IPS-11a (cell line): ENCODE data around the gene OR10J5.
"Not testable (repeated sequence)": the region's sequence is repeated elsewhere in the genome, so short reads cannot be mapped to it uniquely, and the experiment has no call there.

Experiments
- H3K4me3 ChIP-seq: one replicate; pipeline ENCODE4 v1.5.1; 2013; ENCODE audit warnings: low read depth, low read length, control low read depth

Gene OR10J5, protein sequence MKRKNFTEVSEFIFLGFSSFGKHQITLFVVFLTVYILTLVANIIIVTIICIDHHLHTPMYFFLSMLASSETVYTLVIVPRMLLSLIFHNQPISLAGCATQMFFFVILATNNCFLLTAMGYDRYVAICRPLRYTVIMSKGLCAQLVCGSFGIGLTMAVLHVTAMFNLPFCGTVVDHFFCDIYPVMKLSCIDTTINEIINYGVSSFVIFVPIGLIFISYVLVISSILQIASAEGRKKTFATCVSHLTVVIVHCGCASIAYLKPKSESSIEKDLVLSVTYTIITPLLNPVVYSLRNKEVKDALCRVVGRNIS

DNA sequence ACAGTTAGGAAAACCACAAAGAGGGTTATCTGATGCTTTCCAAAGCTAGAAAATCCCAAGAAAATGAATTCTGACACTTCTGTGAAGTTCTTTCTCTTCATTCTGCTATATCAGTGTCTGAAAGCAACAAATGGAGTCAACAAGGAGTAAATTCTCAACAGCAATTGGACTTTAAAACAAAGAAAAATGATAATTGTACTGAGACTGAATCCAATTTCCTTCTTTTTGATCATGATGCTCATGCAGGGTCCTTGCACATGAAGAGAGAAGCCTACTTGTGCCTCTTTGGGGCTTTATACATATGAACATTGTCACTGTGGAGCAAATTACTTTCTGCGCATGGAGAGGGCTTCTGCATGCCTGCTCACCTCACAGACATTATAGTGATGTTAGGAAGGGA lies at the start of gene OR10J5:
Gene OR10J5, minus strand, starts transcription at position 101 of the 400 bp plus-strand sequence. Its CDS starts 0 bp downstream, at position 101.
- H3K4me3 ChIP-seq: no peak within 1 kb of the TSS

DNA sequence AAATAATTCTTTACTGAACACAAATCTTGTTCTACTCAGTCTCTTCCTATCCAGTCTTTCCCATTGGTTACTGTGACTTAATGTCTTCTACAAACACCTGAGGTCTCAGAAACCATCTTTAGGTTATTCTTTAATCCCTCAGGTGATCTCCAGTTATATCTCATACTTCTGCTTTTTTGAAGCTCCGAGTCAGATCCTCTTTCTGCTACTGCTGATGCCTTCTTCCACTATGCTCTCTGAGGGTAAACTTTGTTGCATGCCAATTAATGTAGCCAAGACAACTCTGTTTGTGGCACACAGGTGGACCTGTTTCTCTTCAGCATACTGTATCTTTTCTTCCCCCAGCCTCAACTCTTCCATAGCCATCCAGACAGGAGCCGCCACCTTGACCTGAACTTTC lies 48.7 kb upstream of the OR10J5 start:
- no peak overlapping the region for H3K4me3 ChIP-seq

DNA sequence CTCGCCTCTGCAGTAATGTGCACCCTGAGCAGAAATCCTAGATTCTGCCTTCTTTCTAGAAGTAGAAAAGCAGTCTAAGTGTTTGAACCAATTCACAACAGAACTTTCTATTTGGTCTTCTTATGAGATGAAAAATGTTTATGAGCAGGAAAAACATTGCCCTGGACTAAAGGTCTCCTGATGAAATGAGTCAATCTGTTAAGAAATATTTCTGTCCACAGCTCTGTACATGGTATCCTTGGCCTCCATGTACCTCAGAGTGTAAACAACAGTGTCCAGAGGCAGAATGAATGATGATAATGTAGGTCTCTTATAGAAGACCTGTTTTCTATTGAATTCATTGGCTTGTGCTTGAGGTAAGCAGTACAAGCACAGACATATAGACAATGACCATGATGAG lies 45.6 kb upstream of the OR10J5 start:
- H3K4me3 ChIP-seq: no peak overlapping the region

DNA sequence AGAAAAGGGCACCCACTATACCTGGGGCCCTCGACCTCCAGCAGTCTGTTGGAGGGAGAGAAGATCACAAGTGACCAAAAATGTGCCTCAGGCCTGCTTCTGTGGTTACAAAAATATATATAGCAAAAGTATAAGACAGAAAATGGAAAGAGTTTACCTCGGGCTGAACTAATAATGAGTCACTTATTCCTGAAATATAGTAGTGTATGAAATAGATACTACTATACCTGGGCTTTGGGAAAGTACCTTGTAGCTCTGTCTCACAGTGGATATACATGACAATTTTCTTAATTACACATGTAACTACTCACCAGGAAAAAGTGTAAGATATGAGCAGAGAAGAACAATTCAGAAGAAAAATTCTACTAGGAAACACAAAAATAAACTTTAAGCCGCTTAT lies 44.5 kb upstream of the OR10J5 start:
- H3K4me3 ChIP-seq: no peak overlapping the region

DNA sequence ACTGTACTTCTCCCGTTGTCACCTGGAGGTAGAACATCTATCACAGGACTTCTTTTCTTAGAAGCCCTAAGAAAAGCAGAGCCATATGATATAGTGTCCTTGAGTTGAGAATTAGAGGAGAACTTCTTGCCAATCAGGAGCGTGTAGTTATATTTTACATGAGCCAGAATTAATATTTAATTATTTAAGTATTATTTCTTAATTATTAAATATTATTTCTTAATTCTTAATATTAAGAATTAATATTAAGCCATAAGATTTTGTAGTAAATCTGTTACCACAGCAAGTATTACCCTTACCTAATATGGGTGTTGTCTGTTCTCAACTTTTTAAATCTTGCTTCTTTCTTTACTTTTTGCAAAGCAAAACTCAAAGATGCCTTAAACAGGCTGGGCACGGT lies 41.6 kb upstream of the OR10J5 start:
- H3K4me3 ChIP-seq: no peak overlapping the region

DNA sequence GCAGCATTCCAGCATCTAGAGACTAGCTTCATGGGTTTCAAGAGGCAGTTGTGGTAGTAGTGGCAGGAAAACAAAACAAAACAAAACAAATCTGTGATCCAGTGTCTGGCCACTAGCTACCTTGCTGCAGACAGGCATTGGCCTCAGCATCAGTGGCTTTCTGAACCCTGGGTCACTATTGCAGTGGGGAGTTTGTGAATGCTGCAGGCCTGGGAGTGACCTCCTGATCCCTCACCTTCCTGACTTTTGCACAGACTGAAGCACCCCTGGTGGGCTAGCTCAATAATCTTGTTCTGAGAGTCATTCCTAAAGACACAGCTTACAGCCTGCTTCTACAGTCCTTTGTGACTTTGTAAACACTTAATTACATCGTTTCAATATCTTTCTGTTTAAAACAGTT lies 26.9 kb upstream of the OR10J5 start:
- H3K4me3 ChIP-seq: no peak overlapping the region

DNA sequence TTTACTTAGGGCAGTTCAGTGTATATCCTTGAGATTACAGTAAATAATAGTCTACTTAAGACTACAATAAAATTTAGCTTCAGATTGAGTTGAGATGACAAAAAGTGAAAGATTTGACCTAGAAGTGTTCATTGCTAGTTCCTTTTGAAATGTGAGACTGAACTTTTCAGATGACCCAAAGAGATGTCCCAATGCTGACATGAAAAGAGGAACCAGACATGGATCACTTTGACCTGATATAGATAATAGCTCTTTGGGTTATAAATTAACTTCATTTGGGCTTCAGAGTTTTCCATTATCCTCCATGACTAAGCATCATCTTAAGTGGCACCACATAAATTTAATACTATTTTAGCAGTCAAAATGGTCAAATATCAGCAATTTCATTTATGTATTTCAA lies 25.7 kb upstream of the OR10J5 start:
- no peak overlapping the region for H3K4me3 ChIP-seq

DNA sequence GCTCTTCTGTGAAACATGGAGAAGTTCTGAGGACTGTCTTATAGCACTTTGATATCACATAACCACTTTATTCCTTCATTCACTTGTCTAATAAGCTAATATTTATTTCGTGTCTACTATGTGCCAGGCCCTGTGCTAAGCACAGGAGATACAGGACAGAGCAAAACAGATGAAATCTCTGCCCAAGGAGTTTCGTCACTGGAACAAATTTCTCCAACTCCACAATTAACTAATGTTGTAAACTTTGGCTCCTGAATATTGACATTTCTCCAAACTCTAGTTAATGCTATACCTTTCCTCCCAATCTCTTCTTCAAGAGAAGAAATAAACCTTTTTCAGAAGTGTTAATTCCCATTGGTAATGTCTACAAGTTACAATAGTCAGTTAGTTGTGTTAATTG lies 24.8 kb upstream of the OR10J5 start:
- no peak overlapping the region for H3K4me3 ChIP-seq

DNA sequence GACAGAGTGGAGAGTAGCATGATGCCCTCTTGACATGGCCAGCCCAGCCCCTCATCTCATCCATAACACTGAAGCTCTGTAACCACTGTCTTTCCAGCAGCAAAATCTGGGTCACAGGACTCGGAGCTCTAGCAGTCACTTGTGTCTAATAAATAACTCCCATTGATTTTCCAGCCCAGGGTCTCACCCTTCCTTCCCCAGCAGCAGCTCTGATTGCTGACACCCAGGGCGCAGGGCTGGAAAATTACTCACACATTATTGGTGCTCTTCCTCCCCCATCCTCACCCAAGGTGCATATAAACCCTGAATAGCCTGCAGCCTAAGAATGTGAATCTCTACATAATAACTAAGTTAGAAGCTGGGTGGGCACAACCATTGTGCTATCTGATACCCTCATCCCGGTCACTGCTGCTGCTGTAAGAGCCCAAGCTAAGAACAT lies 21.1 kb upstream of the OR10J5 start:
- H3K4me3 ChIP-seq: no peak overlapping the region

DNA sequence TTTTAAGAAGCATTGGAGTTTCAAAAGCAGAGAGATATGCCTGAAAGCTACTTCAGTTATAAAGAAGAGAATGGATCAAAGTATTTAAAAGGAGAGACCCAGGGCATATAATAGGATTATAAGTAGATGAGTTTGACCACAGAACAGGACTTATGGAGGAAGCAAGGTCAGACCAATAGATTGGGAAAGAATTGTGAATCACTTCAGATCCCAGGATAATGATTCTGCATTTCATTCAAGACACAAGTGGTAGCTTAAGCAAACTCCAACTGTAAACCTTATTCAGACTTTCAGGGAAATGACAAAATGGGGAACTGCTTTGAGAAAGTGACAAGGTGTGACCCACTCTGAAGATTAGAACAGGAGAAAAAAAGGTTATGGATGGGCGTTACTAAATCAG lies 18.9 kb upstream of the OR10J5 start:
- no peak overlapping the region for H3K4me3 ChIP-seq

DNA sequence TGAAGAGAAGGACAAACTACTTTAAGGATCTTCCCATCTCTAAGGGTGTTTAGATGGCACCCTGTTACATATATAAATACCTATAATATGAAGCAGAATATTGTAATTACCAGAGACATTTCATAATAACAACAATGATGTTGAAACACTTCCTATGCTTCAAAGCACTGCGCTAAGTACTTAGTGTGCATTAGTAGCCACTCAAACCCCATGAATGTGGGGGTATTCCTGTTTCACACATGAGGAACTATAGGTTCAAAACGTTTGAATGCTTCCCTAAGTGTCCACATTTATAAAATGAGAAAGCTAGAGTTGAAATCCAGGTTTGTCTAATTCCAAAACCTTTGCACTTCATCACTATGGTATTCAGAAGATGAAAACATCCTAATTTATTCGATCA lies 18.5 kb upstream of the OR10J5 start:
- no peak overlapping the region for H3K4me3 ChIP-seq

DNA sequence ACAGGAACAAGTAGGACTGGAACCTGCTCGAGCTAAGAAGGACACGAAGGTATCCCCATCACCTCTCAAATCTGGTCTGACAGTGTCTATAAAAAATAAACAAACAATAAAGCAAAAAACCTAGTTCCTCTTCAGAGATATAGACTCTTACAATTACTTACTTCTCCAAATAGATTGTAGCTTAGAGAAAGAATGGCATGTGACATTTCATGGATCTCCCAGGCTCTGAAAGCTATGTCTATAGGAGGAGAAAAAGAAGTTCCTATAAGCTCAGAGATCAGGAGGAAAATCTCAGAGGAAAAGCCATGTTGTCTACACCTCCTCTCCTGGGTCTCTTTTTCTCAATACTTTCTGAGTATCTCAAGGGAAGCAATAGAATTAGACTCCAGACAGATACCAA lies 12.3 kb upstream of the OR10J5 start:
- no peak overlapping the region for H3K4me3 ChIP-seq

DNA sequence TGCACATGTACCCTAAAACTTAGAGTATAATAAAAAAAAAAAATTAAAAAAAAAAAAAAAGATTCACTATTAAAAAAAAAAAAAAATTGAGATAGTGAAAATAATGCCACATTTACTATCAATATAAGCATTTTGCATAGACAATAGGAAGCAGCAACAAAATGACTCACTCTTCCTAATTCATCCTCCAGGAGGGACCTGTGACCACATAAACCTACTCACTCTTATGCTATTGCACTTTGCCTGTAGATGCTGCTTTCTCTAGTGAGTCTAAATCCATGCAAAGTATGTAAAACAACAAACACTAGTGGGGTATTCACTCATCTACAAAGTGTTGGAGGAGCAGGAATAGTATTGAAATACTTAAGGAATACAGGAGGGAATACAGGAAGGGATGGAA lies 2.9 kb downstream of the OR10J5 start:
- H3K4me3 ChIP-seq: no peak overlapping the region

DNA sequence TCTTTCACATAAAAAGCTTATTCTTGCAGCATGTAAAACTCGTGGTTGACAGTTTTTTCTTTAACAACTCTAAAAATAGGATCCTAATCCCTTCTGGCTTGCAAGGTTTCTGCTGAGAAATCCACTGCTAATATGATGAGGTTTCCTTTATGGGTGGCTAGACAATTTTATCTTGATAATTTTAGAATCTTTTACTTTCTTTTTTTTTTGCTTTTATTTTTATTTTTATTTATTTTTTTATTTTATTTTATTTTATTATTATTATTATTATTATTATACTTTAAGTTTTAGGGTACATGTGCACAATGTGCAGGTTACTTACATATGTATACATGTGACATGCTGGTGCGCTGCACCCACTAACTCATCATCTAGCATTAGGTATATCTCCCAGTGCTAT lies 11.0 kb downstream of the OR10J5 start:
- H3K4me3 ChIP-seq: not testable (repeated sequence)

DNA sequence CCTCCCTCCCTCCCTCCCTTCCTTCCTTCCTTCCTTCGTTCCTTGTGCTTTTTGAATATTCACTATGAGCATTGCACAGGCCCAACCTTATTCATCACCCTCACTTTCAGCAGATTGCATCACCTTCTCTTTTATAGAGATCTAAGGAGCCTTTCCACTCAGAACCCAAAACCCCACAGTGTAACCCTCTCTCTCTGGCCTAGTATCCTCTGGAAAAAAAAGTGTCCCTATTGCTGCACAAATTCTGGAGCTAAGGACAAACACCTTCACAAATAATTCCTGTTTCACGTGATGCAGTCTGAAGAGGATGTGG lies 25.6 kb downstream of the OR10J5 start:
- H3K4me3 ChIP-seq: no peak overlapping the region

DNA sequence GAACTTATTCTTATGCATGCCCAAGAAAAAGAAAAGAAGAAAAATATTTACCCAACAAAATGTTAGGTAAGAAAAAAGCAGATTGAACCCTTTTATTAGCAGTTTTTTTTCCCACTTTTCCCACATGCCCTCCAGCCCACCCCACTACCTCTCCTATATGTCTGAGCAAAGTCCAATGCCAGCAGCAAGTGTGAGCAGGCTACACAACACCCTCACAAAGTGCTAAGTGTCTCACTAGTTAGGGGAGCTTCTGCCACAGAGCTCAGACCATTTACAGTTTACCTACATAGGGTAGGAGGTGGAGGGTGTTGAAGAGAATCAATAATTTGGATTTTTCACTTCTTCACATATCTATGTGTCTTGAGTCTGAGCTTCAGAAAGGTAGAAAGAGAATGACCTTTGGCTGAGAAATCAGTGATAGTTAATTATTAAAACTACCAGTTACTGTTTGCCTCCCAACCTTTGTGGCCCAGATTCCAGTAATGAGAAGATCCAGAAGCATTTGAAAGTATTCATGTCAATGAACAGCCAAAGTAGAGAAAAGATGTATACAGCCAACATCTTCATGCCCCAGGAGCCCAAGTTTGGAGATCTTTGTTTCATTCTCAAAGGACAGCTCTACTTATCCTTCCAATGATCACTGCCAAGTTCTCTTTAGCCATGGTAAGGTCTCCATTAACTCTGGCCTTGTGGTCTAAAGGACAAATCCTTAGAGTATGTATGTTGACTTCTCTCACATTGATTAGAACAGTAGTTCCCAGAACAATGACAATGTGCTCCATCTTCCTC lies 26.2 kb downstream of the OR10J5 start:
- no peak overlapping the region for H3K4me3 ChIP-seq

DNA sequence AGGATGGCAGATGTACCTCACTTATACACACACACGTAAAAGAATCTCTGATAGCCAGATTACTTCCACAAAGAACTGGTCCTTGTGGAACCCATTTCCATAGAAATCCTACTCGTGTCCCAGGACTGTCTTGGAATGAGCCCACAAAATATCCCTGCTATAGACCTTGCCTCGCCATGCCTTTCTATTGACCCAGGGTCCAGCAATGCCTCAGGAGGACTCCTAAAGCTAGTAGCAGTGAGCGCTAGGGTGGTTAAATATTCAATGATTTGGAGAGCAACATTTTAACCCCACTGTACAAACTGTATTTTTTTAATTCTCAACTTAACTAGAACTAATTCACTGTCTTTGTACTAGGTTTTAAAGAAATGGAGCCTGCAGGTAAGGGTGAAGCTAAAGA lies 26.9 kb downstream of the OR10J5 start:
- no peak overlapping the region for H3K4me3 ChIP-seq

DNA sequence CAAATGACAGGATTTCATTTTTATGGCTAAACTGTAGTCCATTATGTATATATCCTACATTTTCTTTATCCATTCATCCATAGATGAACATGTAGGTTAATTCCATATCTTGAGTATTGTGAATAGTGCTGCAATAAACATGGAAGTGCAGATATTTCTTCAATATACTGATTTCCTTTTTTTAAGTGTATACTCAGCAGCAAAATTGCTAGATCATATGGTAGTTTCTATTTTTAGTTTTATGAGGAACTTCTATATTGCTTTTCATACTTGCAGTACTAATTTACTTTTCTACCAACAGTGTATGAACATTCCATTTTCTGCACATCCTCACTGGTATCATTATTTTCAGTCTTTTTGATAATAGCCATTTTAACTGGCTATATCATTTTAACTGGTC lies 30.1 kb downstream of the OR10J5 start:
- no peak overlapping the region for H3K4me3 ChIP-seq

DNA sequence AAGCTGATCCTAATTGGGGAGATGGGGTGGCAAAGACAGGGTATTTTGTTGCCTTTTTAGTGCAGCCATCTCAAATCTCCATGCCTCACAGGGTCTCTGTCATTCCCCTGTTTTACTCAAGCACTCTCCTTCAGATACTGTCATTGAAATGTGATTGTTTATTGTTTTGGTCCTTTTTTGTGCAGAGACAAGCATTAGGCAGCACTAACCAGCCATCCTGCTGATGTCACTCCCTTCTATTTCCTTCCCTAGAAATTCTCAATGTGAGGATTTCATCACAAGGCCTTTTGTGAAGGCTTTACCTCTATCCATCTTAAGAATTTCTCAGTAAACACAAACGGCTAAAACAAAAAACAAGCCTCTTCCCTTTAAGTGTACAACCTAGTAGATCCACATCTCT lies 34.7 kb downstream of the OR10J5 start:
- H3K4me3 ChIP-seq: no peak overlapping the region

DNA sequence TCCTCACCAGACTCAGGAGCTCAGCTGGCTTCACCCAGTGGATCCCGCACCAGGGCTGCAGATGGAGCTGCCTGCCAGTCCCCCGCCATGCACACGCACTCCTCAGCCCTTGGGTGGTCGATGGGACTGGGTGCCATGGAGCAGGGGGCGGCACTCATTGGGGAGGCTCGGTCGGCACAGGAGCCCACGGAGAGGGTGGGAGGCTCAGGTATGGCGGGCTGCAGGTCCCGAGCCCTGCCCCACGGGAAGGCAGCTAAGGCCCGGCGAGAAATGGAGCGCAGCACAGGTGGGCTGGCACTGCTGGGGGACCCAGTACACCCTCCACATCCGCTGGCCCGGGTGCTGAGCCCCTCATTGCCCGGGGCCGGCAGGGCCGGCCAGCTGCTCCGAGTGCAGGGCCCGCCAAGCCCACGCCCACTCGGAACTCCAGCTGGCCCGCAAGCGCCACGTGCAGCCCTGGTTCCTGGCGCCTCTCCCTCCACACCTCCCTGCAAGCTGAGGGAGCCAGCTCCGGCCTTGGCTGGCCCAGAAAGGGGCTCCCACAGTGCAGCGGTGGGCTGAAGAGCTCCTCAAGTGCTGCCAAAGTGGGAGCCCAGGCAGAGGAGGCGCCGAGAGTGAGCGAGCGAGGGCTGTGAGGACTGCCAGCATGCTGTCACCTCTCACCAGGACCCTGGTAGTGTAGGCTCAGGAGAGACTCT lies 41.1 kb downstream of the OR10J5 start:
- not testable (repeated sequence) for H3K4me3 ChIP-seq

DNA sequence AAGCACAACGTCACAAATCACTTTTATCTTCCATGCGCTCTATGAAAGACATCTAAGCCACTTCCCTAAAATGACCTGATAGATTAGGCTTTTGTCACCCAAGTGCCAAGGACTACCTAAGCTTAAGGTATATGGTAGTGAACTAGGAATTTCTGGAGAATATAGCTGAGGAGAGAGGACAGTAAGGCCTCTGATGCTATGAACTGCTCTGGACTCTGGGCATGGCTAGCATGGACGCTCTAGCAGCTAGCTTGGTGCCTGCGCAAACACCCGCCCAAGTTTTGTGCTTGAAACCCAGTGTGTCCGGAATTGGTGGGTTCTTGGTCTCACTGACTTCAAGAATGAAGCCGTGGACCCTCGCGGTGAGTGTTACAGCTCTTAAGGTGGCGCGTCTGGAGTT lies 42.5 kb downstream of the OR10J5 start:
- no peak overlapping the region for H3K4me3 ChIP-seq
